Natural killer cell treated with Interleukin-12 subunit alpha and Interleukin-12 subunit beta and Interleukin-15 and Interleukin-18, amount 100 ng/mL, for 72 hours (primary cell): ENCODE results near the gene VTI1A. TPM values are rescaled to one million over a fixed set of nuclear protein-coding genes. Genes with fewer than 3 reads are reported as not detected.

ENCODE experiments used
- ATAC-seq, 2 donors: fragments of 150-1000 bp; cut with Tn5 transposase in 1 of 2; sonication (Bioruptor Pico), chemical (Tn5 transposase) in 1 of 2; 2 replicates each; pipeline ENCODE4 v1.10.0; 2021
- DNase-seq: peaks from one replicate; pipeline ENCODE4 v3.0.0; 2022; ENCODE audit warnings: low spot score
- H3K27ac Mint-ChIP-seq, 2 donors: 1 replicate in 1 of 2; 2 replicates in 1 of 2; pipeline ENCODE4 v1.8.0; 2022; ENCODE audit warnings: mixed read lengths in 2 of 2, mild to moderate bottlenecking in 1 of 2, moderate library complexity in 1 of 2
- H3K27me3 Mint-ChIP-seq, 2 donors: 1 replicate in 1 of 2; 2 replicates in 1 of 2; pipeline ENCODE4 v1.8.0; 2022; ENCODE audit warnings: mixed read lengths in 2 of 2
- H3K36me3 Mint-ChIP-seq: one replicate; pipeline ENCODE4 v1.8.0; 2022; ENCODE audit warnings: mixed read lengths
- H3K4me1 Mint-ChIP-seq, 2 donors: 1 replicate in 1 of 2; 2 replicates in 1 of 2; pipeline ENCODE4 v1.8.0; 2022; ENCODE audit warnings: low read depth in 2 of 2, mixed read lengths in 2 of 2, mild to moderate bottlenecking in 1 of 2
- H3K4me3 Mint-ChIP-seq: one replicate; pipeline ENCODE4 v1.8.0; 2022; ENCODE audit warnings: mixed read lengths
- H3K9me3 Mint-ChIP-seq: 2 replicates; pipeline ENCODE4 v1.8.0; 2022; ENCODE audit warnings: mixed read lengths
- total RNA-seq, 2 donors: library from RNA; stranded (reverse); gene quantifications; one replicate each; pipeline ENCODE4 v1.2.3, GENCODE V29; 2022

Gene VTI1A
- total RNA-seq, 2 donors from 2014 or later, result 51.9 to 90.5 TPM

GRCh38 chr10:112552593-112553110 lies 105.6 kb downstream of the VTI1A start:
- Mint-ChIP-seq H3K4me1 (peaks cover 0 to 6% of the 10 kb centered on the region in 2 donors), H3K27me3 (no peaks in the 10 kb centered on the region), H3K4me3 (no peak overlapping the region), H3K9me3 (no peaks in the 10 kb centered on the region), H3K36me3 (peaks cover 5% of the 10 kb centered on the region), H3K27ac (no peak overlapping the region)
- DNase-seq (no peak), ATAC-seq (no peak)

- DNase-seq (no peak), ATAC-seq (no peak)
- Mint-ChIP-seq H3K36me3 (peaks cover 5% of the 10 kb centered on the region), H3K27me3 (no peaks in the 10 kb centered on the region), H3K27ac (no peak overlapping the region), H3K4me1 (peaks cover 0 to 6% of the 10 kb centered on the region in 2 donors), H3K9me3 (no peaks in the 10 kb centered on the region), H3K4me3 (no peak overlapping the region)
Observed at GRCh38 chr10:112553315-112553714, 106.3 kb downstream of the VTI1A start.

GRCh38 chr10:112554263-112554662 lies 107.2 kb downstream of the VTI1A start:
- DNase-seq (no peak), ATAC-seq (no peak)
- Mint-ChIP-seq H3K4me1 (peaks cover 0 to 3% of the 10 kb centered on the region in 2 donors), H3K9me3 (no peaks in the 10 kb centered on the region), H3K4me3 (no peak overlapping the region), H3K27ac (no peak overlapping the region), H3K27me3 (no peaks in the 10 kb centered on the region), H3K36me3 (peaks cover 5% of the 10 kb centered on the region)

DNA sequence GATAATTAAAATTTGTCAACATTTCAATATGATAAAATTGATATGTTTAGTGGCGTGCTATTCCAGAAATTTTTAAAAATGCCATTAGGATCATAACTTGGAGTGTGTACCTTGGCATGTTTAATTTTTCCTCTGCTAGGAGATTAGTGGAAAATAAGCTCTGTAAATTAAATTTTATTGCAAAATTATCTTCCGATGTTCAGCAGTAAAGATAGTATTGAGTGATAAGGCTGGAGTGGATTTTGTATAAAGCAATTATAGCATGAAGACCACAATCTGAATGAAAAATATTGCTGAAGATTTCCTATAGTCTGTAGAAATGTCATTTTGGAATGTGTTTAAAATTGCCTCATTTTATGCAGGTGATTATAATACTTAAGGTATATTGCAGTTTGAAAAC lies 110.2 kb downstream of the VTI1A start:
- Mint-ChIP-seq H3K9me3 (no peaks in the 10 kb centered on the region), H3K36me3 (peaks cover 5% of the 10 kb centered on the region)

DNA sequence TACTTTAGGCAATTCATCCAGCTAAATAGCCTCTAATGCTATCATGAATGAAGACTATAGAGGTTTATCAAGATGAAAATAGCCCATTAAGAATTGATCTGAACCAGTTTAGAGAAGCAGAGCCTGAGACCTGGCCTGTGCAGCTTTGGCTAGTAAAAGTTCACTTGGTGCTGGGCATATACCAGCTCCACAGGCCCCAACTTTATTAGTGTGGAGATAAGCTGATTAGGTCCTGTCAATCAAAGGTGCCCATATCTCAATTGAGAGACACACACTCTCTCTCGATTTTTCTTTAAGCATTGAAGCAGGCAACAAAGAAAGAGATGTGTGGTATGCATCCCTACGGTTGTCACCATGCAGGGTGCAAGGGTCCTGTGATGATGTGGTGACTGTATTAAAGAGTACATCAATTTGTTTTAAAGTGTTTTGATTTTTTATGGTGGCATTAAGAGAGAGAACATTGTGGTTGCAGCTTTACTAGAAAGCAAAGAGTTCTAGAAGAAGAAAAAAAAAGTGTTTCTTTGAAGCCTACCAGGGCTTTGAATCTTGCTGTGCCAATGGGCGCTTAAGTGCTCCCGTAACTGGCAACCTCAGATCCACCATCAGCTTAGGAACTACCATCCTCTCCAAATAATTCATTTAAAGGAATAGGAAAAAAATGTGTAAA lies 111.6 kb downstream of the VTI1A start:
- Mint-ChIP-seq H3K4me3 (no peak overlapping the region), H3K9me3 (no peaks in the 10 kb centered on the region), H3K4me1 (no peaks in the 10 kb centered on the region), H3K27me3 (no peaks in the 10 kb centered on the region), H3K36me3 (no peaks in the 10 kb centered on the region), H3K27ac (no peak overlapping the region)
- DNase-seq, result no peak
- ATAC-seq, result no peak

More for the DNA sequence above, 110.2 kb downstream of the VTI1A start:
- DNase-seq, result no peak
- ATAC-seq, result no peak
- Mint-ChIP-seq H3K27ac (no peak overlapping the region), H3K27me3 (no peaks in the 10 kb centered on the region), H3K4me1 (peaks cover 0 to 3% of the 10 kb centered on the region in 2 donors), H3K4me3 (no peak overlapping the region)

GRCh38 chr10:112559349-112559748 lies 112.3 kb downstream of the VTI1A start:
- DNase-seq (no peak), ATAC-seq (no peak)
- Mint-ChIP-seq H3K27ac (no peak overlapping the region), H3K9me3 (no peaks in the 10 kb centered on the region), H3K4me3 (no peak overlapping the region), H3K4me1 (no peaks in the 10 kb centered on the region), H3K36me3 (no peaks in the 10 kb centered on the region), H3K27me3 (no peaks in the 10 kb centered on the region)

GRCh38 chr10:112562122-112562521 lies 115.1 kb downstream of the VTI1A start:
- Mint-ChIP-seq H3K27ac (no peak overlapping the region), H3K4me1 (no peaks in the 10 kb centered on the region), H3K9me3 (no peaks in the 10 kb centered on the region), H3K36me3 (no peaks in the 10 kb centered on the region), H3K4me3 (no peak overlapping the region), H3K27me3 (no peaks in the 10 kb centered on the region)
- no peak for ATAC-seq
- DNase-seq, result no peak

GRCh38 chr10:112562809-112563663 lies 116.0 kb downstream of the VTI1A start:
- Mint-ChIP-seq H3K27me3 (no peaks in the 10 kb centered on the region), H3K4me3 (no peak overlapping the region), H3K36me3 (no peaks in the 10 kb centered on the region), H3K9me3 (no peaks in the 10 kb centered on the region), H3K27ac (no peak overlapping the region), H3K4me1 (no peaks in the 10 kb centered on the region)
- DNase-seq, result no peak
- ATAC-seq, result no peak

GRCh38 chr10:112564337-112564736 lies 117.3 kb downstream of the VTI1A start:
- Mint-ChIP-seq H3K4me1 (no peaks in the 10 kb centered on the region), H3K4me3 (no peak overlapping the region), H3K36me3 (no peaks in the 10 kb centered on the region), H3K27me3 (no peaks in the 10 kb centered on the region), H3K27ac (no peak overlapping the region), H3K9me3 (no peaks in the 10 kb centered on the region)
- DNase-seq, result no peak
- ATAC-seq, result no peak

GRCh38 chr10:112565434-112566053 lies 118.5 kb downstream of the VTI1A start:
- DNase-seq (no peak), ATAC-seq (no peak)
- no peaks in the 10 kb centered on the region for H3K36me3 Mint-ChIP-seq
- H3K27me3 Mint-ChIP-seq, result no peaks in the 10 kb centered on the region
- H3K9me3 Mint-ChIP-seq, result no peaks in the 10 kb centered on the region
- no peak overlapping the region for H3K4me3 Mint-ChIP-seq
- H3K4me1 Mint-ChIP-seq, result no peaks in the 10 kb centered on the region
- no peak overlapping the region for H3K27ac Mint-ChIP-seq

DNA sequence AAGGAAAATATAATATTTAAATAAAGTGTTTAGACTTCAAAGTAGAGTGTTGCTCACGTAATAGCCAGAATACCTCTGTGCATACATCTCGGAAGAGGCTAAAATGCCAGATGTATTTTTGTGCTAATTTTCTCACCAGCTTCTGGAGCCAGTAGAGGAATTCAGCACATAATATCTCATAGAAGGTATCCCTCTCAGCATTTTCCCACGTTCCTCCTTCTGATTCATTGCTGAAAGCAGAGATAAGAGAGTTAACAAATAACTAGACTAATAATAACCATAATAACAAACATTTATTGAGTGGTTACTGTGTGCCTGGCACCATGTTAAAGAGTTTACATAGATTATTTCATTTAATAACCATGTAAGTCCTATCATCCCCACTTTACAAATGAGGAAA lies 123.6 kb downstream of the VTI1A start:
- Mint-ChIP-seq H3K36me3 (no peaks in the 10 kb centered on the region), H3K27ac (no peak overlapping the region), H3K4me1 (no peaks in the 10 kb centered on the region), H3K27me3 (no peaks in the 10 kb centered on the region), H3K9me3 (peaks cover 3% of the 10 kb centered on the region), H3K4me3 (no peak overlapping the region)
- ATAC-seq, result no peak
- DNase-seq, result no peak

GRCh38 chr10:112579578-112579977 lies 132.6 kb downstream of the VTI1A start:
- H3K9me3 Mint-ChIP-seq, result no peaks in the 10 kb centered on the region
- no peaks in the 10 kb centered on the region for H3K4me1 Mint-ChIP-seq
- H3K27me3 Mint-ChIP-seq, result no peaks in the 10 kb centered on the region
- H3K27ac Mint-ChIP-seq, result no peak overlapping the region
- H3K36me3 Mint-ChIP-seq, result no peaks in the 10 kb centered on the region
- H3K4me3 Mint-ChIP-seq, result no peak overlapping the region
- DNase-seq (no peak), ATAC-seq (no peak)

GRCh38 chr10:112580267-112580666 lies 133.3 kb downstream of the VTI1A start:
- no peaks in the 10 kb centered on the region for H3K4me1 Mint-ChIP-seq
- DNase-seq (no peak), ATAC-seq (no peak)
- H3K9me3 Mint-ChIP-seq, result no peaks in the 10 kb centered on the region
- H3K4me3 Mint-ChIP-seq, result no peak overlapping the region
- no peak overlapping the region for H3K27ac Mint-ChIP-seq
- H3K36me3 Mint-ChIP-seq, result no peaks in the 10 kb centered on the region
- H3K27me3 Mint-ChIP-seq, result no peaks in the 10 kb centered on the region

GRCh38 chr10:112581921-112582320 lies 134.9 kb downstream of the VTI1A start:
- DNase-seq, result no peak
- H3K4me3 Mint-ChIP-seq, result no peak overlapping the region
- H3K27me3 Mint-ChIP-seq, result no peaks in the 10 kb centered on the region
- H3K9me3 Mint-ChIP-seq, result no peaks in the 10 kb centered on the region
- no peaks in the 10 kb centered on the region for H3K36me3 Mint-ChIP-seq
- ATAC-seq, result no peak
- H3K4me1 Mint-ChIP-seq, result peaks cover 4 to 5% of the 10 kb centered on the region in 2 donors
- no peak overlapping the region for H3K27ac Mint-ChIP-seq
